ENCODE results near the gene PLCB4. TPM values are rescaled to one million over a fixed set of nuclear protein-coding genes. Genes with fewer than 3 reads are reported as not detected.

The PLCB4 gene
- total RNA-seq, 4 donors from 2014 or later, result 17.4 to 264 (median 28.1) TPM

- no peaks in the 10 kb centered on the region for H3K9me3 ChIP-seq
- no peak for TF ChIP-seq CTCF (IDR thresholded peaks at IDR 0.05)
- no peak for TF ChIP-seq POLR2A (IDR thresholded peaks at IDR 0.05)
- intact Hi-C loops (cut with DNase I; ENCODE audit: low total_unique reads), result no loop called here
- H3K27me3 ChIP-seq, result no peaks in the 10 kb centered on the region
- no peak overlapping the region for H3K27ac ChIP-seq
- H3K4me1 ChIP-seq, result no peaks in the 10 kb centered on the region
- DNase-seq, result no peak
- no peaks in the 10 kb centered on the region for H3K36me3 ChIP-seq
- no peak overlapping the region for H3K4me3 ChIP-seq
These were observed 126.1 kb downstream of the PLCB4 start for GRCh38 chr20:9195031-9195430.

GRCh38 chr20:9196110-9196509 is 127.2 kb downstream of the PLCB4 start:
- no peak overlapping the region for H3K27ac ChIP-seq
- H3K4me1 ChIP-seq, result no peaks in the 10 kb centered on the region
- H3K36me3 ChIP-seq, result no peaks in the 10 kb centered on the region
- H3K4me3 ChIP-seq, result no peak overlapping the region
- H3K9me3 ChIP-seq, result no peaks in the 10 kb centered on the region
- no peak for TF ChIP-seq CTCF (IDR thresholded peaks at IDR 0.05)
- no peak for TF ChIP-seq POLR2A (IDR thresholded peaks at IDR 0.05)
- intact Hi-C loops (cut with DNase I; ENCODE audit: low total_unique reads), result no loop called here
- H3K27me3 ChIP-seq, result no peaks in the 10 kb centered on the region
- DNase-seq, result no peak

GRCh38 chr20:9198460-9198859 is 129.6 kb downstream of the PLCB4 start:
- no peaks in the 10 kb centered on the region for H3K4me1 ChIP-seq
- TF ChIP-seq POLR2A (IDR thresholded peaks at IDR 0.05), result no peak
- no peak for TF ChIP-seq CTCF (IDR thresholded peaks at IDR 0.05)
- intact Hi-C loops (cut with DNase I; ENCODE audit: low total_unique reads), result no loop called here
- H3K9me3 ChIP-seq, result no peaks in the 10 kb centered on the region
- no peak for DNase-seq
- H3K27me3 ChIP-seq, result no peaks in the 10 kb centered on the region
- no peak overlapping the region for H3K4me3 ChIP-seq
- no peaks in the 10 kb centered on the region for H3K36me3 ChIP-seq
- no peak overlapping the region for H3K27ac ChIP-seq

- no peak for DNase-seq
These were observed 131.3 kb downstream of the PLCB4 start for GRCh38 chr20:9200196-9200595.

GRCh38 chr20:9200620-9201019 is 131.7 kb downstream of the PLCB4 start:
- Histone ChIP-seq H3K36me3 (no peaks in the 10 kb centered on the region), H3K9me3 (no peaks in the 10 kb centered on the region), H3K4me1 (no peaks in the 10 kb centered on the region), H3K4me3 (no peak overlapping the region), H3K27ac (no peak overlapping the region), H3K27me3 (no peaks in the 10 kb centered on the region)
- DNase-seq, result no peak
- intact Hi-C loops (cut with DNase I; ENCODE audit: low total_unique reads), result no loop called here
- no peak for TF ChIP-seq POLR2A (IDR thresholded peaks at IDR 0.05)
- no peak for TF ChIP-seq CTCF (IDR thresholded peaks at IDR 0.05)

More at GRCh38 chr20:9200196-9200595, 131.3 kb downstream of the PLCB4 start:
- Histone ChIP-seq H3K4me1 (no peaks in the 10 kb centered on the region), H3K4me3 (no peak overlapping the region), H3K36me3 (no peaks in the 10 kb centered on the region), H3K9me3 (no peaks in the 10 kb centered on the region), H3K27me3 (no peaks in the 10 kb centered on the region), H3K27ac (no peak overlapping the region)
- TF ChIP-seq POLR2A (IDR thresholded peaks at IDR 0.05) (no peak), CTCF (IDR thresholded peaks at IDR 0.05) (no peak)
- intact Hi-C loops (cut with DNase I; ENCODE audit: low total_unique reads), result no loop called here
